ENCODE data around the gene SEMA3C. TPM values are rescaled to one million over a fixed set of nuclear protein-coding genes. Genes with fewer than 3 reads are reported as not detected.

The SEMA3C gene
- total RNA-seq, 1 donor from 2014 or later: 34.8 TPM

GRCh38 chr7:80775897-80776296, 143.0 kb downstream of the SEMA3C start:
- Histone ChIP-seq H3K27me3 (ENCODE audit: low read depth) (no peaks in the 10 kb centered on the region), H3K27ac (no peak overlapping the region), H3K4me1 (peaks cover 12% of the 10 kb centered on the region), H3K36me3 (no peaks in the 10 kb centered on the region), H3K4me3 (no peak overlapping the region), H3K9me3 (no peaks in the 10 kb centered on the region)
- intact Hi-C loops (cut with DNase I): no loop called here
- no peak for TF ChIP-seq CTCF (IDR thresholded peaks at IDR 0.05)
- DNase-seq (no peak), ATAC-seq (no peak)

GRCh38 chr7:80775482-80775881, 143.4 kb downstream of the SEMA3C start:
- no peaks in the 10 kb centered on the region for H3K27me3 ChIP-seq (ENCODE audit: low read depth)
- H3K9me3 ChIP-seq: no peaks in the 10 kb centered on the region
- TF ChIP-seq CTCF (IDR thresholded peaks at IDR 0.05): no peak
- ATAC-seq: no peak
- peaks cover 8% of the 10 kb centered on the region for H3K4me1 ChIP-seq
- intact Hi-C loops (cut with DNase I): no loop called here
- H3K36me3 ChIP-seq: no peaks in the 10 kb centered on the region
- DNase-seq: no peak
- H3K4me3 ChIP-seq: no peak overlapping the region
- H3K27ac ChIP-seq: no peak overlapping the region

DNA sequence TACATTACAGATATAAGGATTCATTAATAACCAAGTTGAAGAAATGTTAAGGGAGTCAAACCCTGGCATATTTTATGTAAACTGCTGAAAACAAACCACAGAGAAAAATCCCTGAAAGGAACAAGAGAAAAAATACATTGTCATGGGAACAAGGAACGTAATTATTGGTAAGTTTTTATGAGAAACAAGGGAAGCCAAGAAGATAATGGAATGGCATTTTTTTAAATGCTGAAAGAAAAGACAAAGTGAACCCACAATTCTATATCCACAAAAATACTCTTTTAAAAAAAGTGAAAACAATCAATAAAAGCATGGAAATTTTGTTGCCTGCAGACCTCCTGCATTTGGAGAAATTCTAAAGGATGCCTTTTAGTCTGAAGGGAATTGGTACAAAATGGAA, 144.0 kb downstream of the SEMA3C start:
- no peak for DNase-seq
- no peak overlapping the region for H3K4me3 ChIP-seq
- no peaks in the 10 kb centered on the region for H3K36me3 ChIP-seq
- TF ChIP-seq CTCF (IDR thresholded peaks at IDR 0.05): no peak
- no peak overlapping the region for H3K27ac ChIP-seq
- no peak for ATAC-seq
- intact Hi-C loops (cut with DNase I): no loop called here
- H3K27me3 ChIP-seq (ENCODE audit: low read depth): no peaks in the 10 kb centered on the region
- H3K9me3 ChIP-seq: no peaks in the 10 kb centered on the region
- H3K4me1 ChIP-seq: peaks cover 7% of the 10 kb centered on the region

DNA sequence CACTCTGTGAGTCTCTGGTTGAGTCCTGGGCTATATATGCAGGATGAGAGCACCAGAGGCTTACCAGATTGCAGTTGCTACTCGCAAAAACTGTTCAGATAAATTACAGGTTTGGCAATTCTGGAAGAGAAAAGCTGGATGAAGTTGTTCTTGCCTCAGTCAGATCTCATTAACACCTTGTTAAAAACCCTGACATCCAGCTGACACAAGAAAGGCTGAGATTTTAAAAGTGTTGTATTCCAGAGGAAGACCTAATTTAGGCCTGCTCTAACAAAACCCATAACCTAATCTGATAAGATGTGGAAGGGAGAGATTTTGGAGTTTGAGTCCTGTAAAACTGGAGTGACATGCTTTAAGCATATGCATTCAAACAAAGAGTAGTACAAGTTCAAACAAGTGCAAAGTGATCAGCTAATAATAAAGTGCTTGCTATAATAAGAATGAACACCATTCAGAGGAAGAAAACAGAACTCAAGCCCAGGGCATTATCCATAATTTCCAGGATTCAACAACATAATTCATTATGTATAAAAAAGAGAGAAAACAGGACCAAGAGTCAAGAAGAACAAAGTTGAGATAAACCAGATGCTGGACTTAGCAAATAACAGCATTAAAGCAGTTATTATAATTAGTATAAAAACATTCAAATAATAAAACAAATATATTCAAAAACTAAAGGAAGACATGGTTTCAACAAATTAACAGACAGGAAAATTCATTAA, 144.9 kb downstream of the SEMA3C start:
- Histone ChIP-seq H3K4me1 (peaks cover 7% of the 10 kb centered on the region), H3K36me3 (no peaks in the 10 kb centered on the region), H3K27ac (no peak overlapping the region), H3K27me3 (ENCODE audit: low read depth) (no peaks in the 10 kb centered on the region), H3K9me3 (no peaks in the 10 kb centered on the region), H3K4me3 (no peak overlapping the region)
- ATAC-seq: no peak
- no peak for TF ChIP-seq CTCF (IDR thresholded peaks at IDR 0.05)
- no peak for DNase-seq
- intact Hi-C loops (cut with DNase I): no loop called here

DNA sequence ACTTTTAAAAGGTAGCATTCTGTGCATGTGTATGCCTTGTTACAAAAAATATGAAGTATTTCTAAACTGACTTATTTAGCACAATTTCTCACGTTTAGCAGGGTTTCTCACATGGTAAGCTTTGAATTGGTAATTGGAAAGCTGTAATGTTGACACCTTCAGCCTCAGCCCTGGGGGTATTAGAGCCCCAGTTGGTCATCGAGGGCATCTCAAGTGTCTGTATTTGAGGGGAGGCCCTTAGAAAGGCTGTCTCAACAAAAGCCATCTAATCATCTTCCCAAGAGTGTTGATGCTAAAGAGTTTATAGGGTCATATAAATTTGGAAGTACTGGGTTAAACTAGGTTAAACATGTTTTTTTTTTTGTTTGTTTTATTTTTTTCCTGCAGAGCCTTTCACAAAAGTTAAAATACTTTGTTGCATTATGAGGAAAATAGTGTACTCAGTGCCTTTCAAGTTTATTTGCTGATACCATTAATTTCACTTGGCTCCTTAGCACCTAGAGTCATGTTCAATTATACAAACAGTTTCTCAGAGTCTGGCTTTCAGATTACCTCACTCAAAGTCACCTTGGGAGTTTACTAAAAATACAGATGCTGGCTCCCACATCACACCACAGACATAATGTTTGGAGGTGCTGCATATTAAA, 146.4 kb downstream of the SEMA3C start:
- Histone ChIP-seq H3K27ac (no peak overlapping the region), H3K4me1 (peaks cover 7% of the 10 kb centered on the region), H3K36me3 (no peaks in the 10 kb centered on the region), H3K27me3 (ENCODE audit: low read depth) (no peaks in the 10 kb centered on the region), H3K4me3 (no peak overlapping the region), H3K9me3 (no peaks in the 10 kb centered on the region)
- no peak for TF ChIP-seq CTCF (IDR thresholded peaks at IDR 0.05)
- intact Hi-C loops (cut with DNase I): no loop called here
- ATAC-seq (no peak), DNase-seq (no peak)

Measured in lower lobe of right lung (tissue), 2 donors.